Tibial nerve (tissue), 3 donors: ENCODE results near the gene FGGY.

Source experiments
- POLR2A ChIP-seq, 2 donors: fragments of 450-650 bp; IDR thresholded peaks; one replicate each; pipeline ENCODE4 v1.6.1; 2017; ENCODE audit warnings: antibody characterized with exemption in 2 of 2, mild to moderate bottlenecking in 2 of 2, moderate library complexity in 2 of 2
- TF ChIP-seq, protein P1 (sequence below), 5 experiments: fragments of 200-600 bp in 3 of 5; fragments of 450-650 bp in 2 of 5; sonication (generic) in 3 of 5; IDR thresholded peaks; one replicate each; pipeline ENCODE4 v1.5.1; 2016 to 2019; ENCODE audit warnings: antibody characterized with exemption in 5 of 5, mild to moderate bottlenecking in 3 of 5, moderate library complexity in 2 of 5

DNA sequence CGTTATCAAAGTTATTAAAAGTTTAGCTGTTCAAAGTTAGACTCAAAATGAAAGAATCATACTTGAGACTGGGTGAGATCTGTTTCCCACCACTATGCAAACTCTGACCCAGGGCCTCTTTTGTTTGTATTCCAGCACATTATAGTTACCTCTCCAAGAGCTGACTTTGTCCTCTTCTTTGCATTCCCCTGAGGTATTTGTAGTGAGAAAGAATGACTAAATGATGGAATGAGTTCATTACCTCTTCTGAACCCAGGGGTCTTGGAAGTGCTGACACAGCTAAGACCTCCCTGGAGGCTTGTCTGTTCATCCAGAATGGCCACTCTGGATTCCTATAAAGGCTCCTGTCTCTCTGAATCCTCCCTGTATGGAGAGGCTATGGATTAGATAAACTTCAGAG lies 62.4 kb downstream of the FGGY start:
- TF ChIP-seq, protein P1, sequence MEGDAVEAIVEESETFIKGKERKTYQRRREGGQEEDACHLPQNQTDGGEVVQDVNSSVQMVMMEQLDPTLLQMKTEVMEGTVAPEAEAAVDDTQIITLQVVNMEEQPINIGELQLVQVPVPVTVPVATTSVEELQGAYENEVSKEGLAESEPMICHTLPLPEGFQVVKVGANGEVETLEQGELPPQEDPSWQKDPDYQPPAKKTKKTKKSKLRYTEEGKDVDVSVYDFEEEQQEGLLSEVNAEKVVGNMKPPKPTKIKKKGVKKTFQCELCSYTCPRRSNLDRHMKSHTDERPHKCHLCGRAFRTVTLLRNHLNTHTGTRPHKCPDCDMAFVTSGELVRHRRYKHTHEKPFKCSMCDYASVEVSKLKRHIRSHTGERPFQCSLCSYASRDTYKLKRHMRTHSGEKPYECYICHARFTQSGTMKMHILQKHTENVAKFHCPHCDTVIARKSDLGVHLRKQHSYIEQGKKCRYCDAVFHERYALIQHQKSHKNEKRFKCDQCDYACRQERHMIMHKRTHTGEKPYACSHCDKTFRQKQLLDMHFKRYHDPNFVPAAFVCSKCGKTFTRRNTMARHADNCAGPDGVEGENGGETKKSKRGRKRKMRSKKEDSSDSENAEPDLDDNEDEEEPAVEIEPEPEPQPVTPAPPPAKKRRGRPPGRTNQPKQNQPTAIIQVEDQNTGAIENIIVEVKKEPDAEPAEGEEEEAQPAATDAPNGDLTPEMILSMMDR (IDR thresholded peaks at IDR 0.05) = no peak
- TF ChIP-seq POLR2A (IDR thresholded peaks at IDR 0.05) = no peak
